Transverse colon (tissue), 4 donors: ENCODE data around the gene ULBP3.

Experiments
- CTCF ChIP-seq, 5 experiments: fragments of 200-600 bp in 3 of 5; fragments of 450-650 bp in 2 of 5; sonication (generic) in 3 of 5; IDR thresholded peaks; 1 replicate in 2 of 5; 2 replicates in 3 of 5; pipeline ENCODE4 v1.5.1; 2016 to 2017; ENCODE audit warnings: antibody characterized with exemption in 5 of 5, inconsistent platforms in 3 of 5, mild to moderate bottlenecking in 2 of 5, moderate library complexity in 1 of 5
- POLR2AphosphoS5 ChIP-seq, 3 donors: sonication (generic); formaldehyde crosslinking; IDR thresholded peaks; one replicate each; pipeline ENCODE4 v1.6.1; 2016; ENCODE audit warnings: antibody characterized with exemption in 3 of 3

GRCh38 chr6:150079604-150080003 lies 10.7 kb upstream of the ULBP3 start:
- no peak for TF ChIP-seq CTCF (IDR thresholded peaks at IDR 0.05)
- TF ChIP-seq POLR2AphosphoS5 (IDR thresholded peaks at IDR 0.05), result no peak
